BLaER1 (cell line): Measurements from ENCODE around the gene ARIH2.

Experiments used
- H3K27ac ChIP-seq: shearing (Covaris generic); formaldehyde crosslinking; 2 replicates; pipeline ENCODE4 v1.8.1; 2022
- H3K27me3 ChIP-seq: shearing (Covaris generic); formaldehyde crosslinking; 2 replicates; pipeline ENCODE4 v1.8.1; 2022
- H3K36me3 ChIP-seq: shearing (Covaris generic); formaldehyde crosslinking; 2 replicates; pipeline ENCODE4 v1.8.1; 2022
- H3K4me1 ChIP-seq: shearing (Covaris generic); formaldehyde crosslinking; 2 replicates; pipeline ENCODE4 v1.8.1; 2022
- H3K4me2 ChIP-seq: shearing (Covaris generic); formaldehyde crosslinking; 2 replicates; pipeline ENCODE4 v1.8.1; 2022
- H3K4me3 ChIP-seq: shearing (Covaris generic); formaldehyde crosslinking; 2 replicates; pipeline ENCODE4 v1.8.1; 2022
- H3K9ac ChIP-seq: shearing (Covaris generic); formaldehyde crosslinking; 2 replicates; pipeline ENCODE4 v1.8.1; 2022
- H3K9me3 ChIP-seq: shearing (Covaris generic); formaldehyde crosslinking; 2 replicates; pipeline ENCODE4 v1.8.1; 2022
- H4K20me1 ChIP-seq: shearing (Covaris generic); formaldehyde crosslinking; 2 replicates; pipeline ENCODE4 v1.8.1; 2022
- Cebpa-rat ChIP-seq: shearing (Covaris generic); IDR thresholded peaks from 2 replicates; pipeline ENCODE4 v1.8.1; 2022

The ARIH2 gene

DNA sequence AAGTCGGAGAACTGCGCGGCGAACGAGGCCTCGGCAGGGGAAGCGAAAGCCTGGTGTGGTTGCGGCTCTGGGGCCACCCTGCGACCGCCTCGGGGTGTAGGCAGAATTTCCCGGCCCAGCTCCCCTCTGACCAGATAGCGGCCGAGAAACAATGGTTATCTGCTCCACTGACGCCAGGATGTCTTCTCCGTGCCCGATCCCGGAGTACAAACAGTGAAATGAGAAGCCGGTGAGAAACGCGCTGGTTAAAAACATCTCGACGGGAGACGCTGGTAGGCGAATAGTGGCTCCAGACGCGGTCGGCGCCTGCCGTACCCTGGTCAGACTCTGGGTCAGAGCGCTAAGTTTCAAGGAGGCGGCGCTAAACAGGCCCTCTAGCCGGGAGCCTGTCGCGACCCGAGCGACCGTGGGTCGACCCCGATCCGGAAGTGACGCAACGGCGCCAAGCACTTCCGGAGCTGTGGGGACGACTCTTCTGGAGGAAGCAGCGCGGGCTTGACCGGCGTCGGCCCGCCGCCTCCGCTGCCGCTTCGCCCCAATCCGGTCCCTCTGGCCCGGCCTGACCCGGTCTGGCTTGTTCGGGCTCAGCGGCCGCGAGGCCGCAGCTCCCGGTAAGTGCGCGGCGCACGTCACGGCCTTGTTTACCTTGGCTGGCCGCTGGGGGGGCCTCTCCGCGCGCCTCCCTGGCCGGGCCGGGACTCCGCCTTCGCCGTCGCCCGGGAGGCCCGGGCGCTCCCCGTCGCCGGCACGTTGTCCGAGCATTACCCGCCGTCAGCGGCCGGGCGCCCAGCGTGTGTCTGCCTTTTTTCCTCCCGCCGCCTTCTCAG is at the start of gene ARIH2:
ARIH2 (plus strand) TSS at position 455 of the 827 bp plus-strand sequence. CDS start 8,717 bp downstream, outside the sequence.
- Histone ChIP-seq H3K27ac (peak within 1 kb of the TSS; percentile 96), H3K9me3 (no peaks in the 10 kb centered on the region), H3K9ac (peak within 1 kb of the TSS; percentile 93), H3K4me3 (peak within 1 kb of the TSS; percentile 93), H3K27me3 (no peaks in the 10 kb centered on the region), H3K4me2 (peak within 1 kb of the TSS; percentile 86), H3K36me3 (peaks cover 21% of the 10 kb centered on the region), H3K4me1 (peaks cover 31% of the 10 kb centered on the region), H4K20me1 (peaks cover 49% of the 10 kb centered on the region)
- peak; percentile 78 for TF ChIP-seq Cebpa-rat

DNA sequence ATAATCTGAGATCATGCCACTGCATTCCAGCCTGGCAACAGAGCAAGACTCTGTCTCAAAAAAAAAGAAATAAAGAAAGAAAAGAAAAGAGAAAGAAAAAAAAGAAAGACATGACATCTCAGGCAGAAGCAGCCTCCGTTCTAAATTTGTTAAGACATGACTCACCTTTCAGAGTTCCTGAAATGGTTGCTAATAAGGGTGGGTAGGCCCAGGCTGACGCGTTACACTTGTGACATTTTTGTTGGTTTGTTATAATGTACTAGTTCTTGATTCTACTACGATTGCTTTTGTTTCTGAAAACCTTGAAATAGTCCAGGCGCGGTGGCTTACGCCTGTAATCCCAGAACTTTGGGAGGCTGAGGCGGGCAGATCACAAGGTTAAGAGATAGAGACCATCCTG is 41.0 kb upstream of the ARIH2 start:
- Histone ChIP-seq H4K20me1 (no peaks in the 10 kb centered on the region), H3K4me2 (no peak overlapping the region), H3K27ac (no peak overlapping the region), H3K4me1 (no peaks in the 10 kb centered on the region), H3K9ac (no peak overlapping the region), H3K27me3 (no peaks in the 10 kb centered on the region), H3K4me3 (no peak overlapping the region), H3K36me3 (peaks cover 33% of the 10 kb centered on the region), H3K9me3 (no peaks in the 10 kb centered on the region)
- no peak for TF ChIP-seq Cebpa-rat

DNA sequence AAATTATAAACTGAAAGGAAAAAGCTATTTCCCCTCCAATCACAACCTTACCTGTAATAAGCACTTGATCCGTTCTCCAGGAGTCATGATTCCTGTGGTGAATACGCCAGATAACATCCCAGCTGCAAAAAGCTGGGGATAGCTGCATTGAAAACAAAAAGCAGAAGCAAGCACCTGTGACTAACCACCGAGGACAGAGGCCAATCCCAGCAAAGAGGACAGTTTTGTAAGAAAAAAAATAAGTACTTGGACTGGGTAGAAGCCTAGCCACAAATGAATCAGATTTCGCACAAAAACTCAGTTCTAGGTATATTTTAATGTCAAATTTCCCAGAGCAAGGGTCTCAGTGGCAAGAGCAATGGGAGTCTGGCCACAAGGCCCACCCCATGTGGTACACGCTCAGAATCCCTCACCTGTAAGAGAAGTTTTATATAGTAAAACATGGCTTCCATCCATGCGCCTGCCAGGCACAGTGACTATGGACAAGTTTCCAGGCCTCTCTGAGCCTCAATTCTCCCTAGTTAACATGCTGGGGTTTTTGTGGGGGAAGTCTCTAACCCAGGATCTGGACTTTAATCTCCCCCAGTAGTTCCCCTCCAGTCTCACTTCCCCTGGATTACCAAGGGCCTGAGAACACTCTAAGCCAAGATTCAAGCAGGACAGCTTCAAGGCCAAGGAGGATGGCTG is 39.2 kb upstream of the ARIH2 start:
- Histone ChIP-seq H4K20me1 (no peaks in the 10 kb centered on the region), H3K27ac (no peak overlapping the region), H3K4me1 (no peaks in the 10 kb centered on the region), H3K36me3 (peaks cover 41% of the 10 kb centered on the region), H3K4me2 (no peak overlapping the region), H3K9ac (no peak overlapping the region), H3K4me3 (no peak overlapping the region), H3K27me3 (no peaks in the 10 kb centered on the region), H3K9me3 (no peaks in the 10 kb centered on the region)
- TF ChIP-seq Cebpa-rat, result no peak

DNA sequence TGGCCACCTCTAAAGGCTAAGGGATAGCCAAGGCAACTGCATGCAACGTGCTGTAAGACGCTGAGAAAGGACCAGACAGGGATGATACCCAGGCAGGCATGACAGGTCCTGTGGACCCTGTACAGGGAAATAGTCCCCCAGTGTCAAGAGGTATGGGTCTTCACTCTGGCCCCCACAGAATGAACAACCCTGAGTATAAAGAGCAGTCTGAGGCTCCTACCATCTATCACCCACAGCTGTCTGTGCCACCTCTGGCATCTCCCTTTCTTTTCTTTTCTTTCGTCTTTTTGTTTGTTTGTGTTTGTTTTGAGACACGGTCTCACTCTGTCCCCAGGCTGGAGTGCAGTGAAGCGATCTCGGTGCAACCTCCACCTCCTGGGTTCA is 38.7 kb upstream of the ARIH2 start:
- no peaks in the 10 kb centered on the region for H3K4me1 ChIP-seq
- no peaks in the 10 kb centered on the region for H3K9me3 ChIP-seq
- no peaks in the 10 kb centered on the region for H3K27me3 ChIP-seq
- TF ChIP-seq Cebpa-rat, result no peak
- no peak overlapping the region for H3K27ac ChIP-seq
- no peak overlapping the region for H3K4me3 ChIP-seq
- peaks cover 43% of the 10 kb centered on the region for H3K36me3 ChIP-seq
- H3K4me2 ChIP-seq, result no peak overlapping the region
- no peaks in the 10 kb centered on the region for H4K20me1 ChIP-seq
- H3K9ac ChIP-seq, result no peak overlapping the region

DNA sequence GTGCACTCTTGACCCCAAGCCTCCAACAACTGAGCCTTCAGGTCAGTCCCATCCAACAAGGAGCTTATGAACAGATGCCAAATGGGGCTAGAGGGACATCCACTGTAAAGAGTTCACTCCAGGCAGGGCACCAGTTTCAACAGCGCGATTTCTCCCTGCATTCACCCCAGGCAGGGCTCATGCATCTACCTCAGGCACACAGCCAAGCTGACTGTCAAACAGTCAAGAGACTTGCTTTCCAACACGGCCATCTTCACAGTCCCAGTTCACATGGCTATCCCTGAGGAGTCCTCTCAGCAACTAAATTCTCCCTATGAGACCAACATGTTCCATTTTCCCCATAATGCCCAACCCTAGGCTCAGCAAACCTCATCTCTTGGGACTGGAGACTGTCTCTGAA is 37.6 kb upstream of the ARIH2 start:
- no peaks in the 10 kb centered on the region for H4K20me1 ChIP-seq
- no peak overlapping the region for H3K4me2 ChIP-seq
- no peaks in the 10 kb centered on the region for H3K4me1 ChIP-seq
- no peak overlapping the region for H3K9ac ChIP-seq
- no peak overlapping the region for H3K4me3 ChIP-seq
- no peaks in the 10 kb centered on the region for H3K9me3 ChIP-seq
- no peak for TF ChIP-seq Cebpa-rat
- H3K27me3 ChIP-seq, result no peaks in the 10 kb centered on the region
- H3K27ac ChIP-seq, result no peak overlapping the region
- H3K36me3 ChIP-seq, result peaks cover 49% of the 10 kb centered on the region

DNA sequence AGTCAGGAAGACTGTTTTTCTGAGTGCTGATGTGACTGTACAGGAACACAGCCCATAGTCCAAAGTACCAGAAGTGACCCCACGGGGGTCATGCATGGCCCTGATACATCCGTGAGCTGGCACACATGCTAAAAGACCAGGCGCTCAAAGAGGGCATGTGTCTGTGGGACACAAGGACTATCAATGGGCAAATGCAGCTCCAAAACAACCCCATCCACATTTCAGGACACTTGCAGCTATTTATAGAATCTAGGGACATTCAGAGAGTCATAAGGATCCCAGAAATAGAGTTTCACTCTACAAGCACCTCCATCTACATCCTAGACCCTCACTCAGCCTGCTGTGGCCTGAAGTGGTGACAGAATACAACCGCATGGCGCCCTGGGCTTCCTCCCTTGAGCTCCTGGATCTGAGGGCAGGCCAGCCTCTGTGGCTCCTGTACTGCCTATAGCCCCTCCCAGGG is 37.0 kb upstream of the ARIH2 start:
- Histone ChIP-seq H3K4me2 (no peak overlapping the region), H3K9ac (no peak overlapping the region), H3K36me3 (peaks cover 51% of the 10 kb centered on the region), H3K27ac (no peak overlapping the region), H3K27me3 (no peaks in the 10 kb centered on the region), H3K4me3 (no peak overlapping the region), H3K9me3 (no peaks in the 10 kb centered on the region), H4K20me1 (no peaks in the 10 kb centered on the region), H3K4me1 (no peaks in the 10 kb centered on the region)
- no peak for TF ChIP-seq Cebpa-rat

DNA sequence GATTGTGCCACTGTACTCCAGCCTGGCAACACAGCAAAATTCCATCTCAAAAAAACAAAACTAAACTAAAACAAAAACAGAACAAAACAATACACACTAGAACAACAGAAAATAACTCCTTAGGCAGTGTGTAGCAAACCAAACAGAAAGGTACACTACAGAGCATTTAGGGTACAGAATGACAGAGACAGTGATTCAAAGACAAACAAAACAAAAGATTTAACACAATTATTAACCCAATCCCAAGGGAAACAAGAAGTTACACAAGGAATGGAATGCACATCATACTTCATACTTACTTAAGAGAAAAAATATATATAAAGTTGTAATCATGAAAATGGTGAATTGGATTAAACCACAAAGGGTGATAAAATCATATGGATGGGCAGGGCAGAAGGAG is 32.9 kb upstream of the ARIH2 start:
- no peak for TF ChIP-seq Cebpa-rat
- Histone ChIP-seq H3K27me3 (no peaks in the 10 kb centered on the region), H4K20me1 (no peaks in the 10 kb centered on the region), H3K27ac (no peak overlapping the region), H3K36me3 (peaks cover 39% of the 10 kb centered on the region), H3K4me2 (no peak overlapping the region), H3K9ac (no peak overlapping the region), H3K4me3 (no peak overlapping the region), H3K9me3 (no peaks in the 10 kb centered on the region), H3K4me1 (no peaks in the 10 kb centered on the region)

DNA sequence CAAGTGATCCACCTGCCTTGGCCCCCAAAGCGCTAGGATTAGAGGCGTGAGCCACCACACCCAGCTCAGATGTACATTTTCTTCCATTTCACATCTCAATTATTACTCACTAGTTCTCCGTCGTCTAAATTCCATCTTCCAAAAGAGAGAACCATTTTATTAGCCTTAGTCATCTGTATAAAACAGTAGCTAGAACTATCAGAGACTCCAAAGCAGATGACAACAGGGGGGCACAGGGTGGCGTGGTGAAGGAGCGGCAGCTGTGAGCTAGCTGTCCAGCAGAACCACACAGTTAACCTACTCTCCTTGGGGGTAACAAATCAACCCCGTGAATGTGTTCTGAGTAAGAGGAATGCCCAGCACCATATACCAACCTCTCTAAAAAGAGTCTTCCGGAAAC is 27.0 kb upstream of the ARIH2 start:
- H3K9me3 ChIP-seq, result no peaks in the 10 kb centered on the region
- H3K36me3 ChIP-seq, result peaks cover 26% of the 10 kb centered on the region
- H3K4me1 ChIP-seq, result peaks cover 14% of the 10 kb centered on the region
- no peak overlapping the region for H3K4me3 ChIP-seq
- H3K27me3 ChIP-seq, result no peaks in the 10 kb centered on the region
- no peak for TF ChIP-seq Cebpa-rat
- no peak overlapping the region for H3K27ac ChIP-seq
- no peaks in the 10 kb centered on the region for H4K20me1 ChIP-seq
- H3K4me2 ChIP-seq, result no peak overlapping the region
- no peak overlapping the region for H3K9ac ChIP-seq

DNA sequence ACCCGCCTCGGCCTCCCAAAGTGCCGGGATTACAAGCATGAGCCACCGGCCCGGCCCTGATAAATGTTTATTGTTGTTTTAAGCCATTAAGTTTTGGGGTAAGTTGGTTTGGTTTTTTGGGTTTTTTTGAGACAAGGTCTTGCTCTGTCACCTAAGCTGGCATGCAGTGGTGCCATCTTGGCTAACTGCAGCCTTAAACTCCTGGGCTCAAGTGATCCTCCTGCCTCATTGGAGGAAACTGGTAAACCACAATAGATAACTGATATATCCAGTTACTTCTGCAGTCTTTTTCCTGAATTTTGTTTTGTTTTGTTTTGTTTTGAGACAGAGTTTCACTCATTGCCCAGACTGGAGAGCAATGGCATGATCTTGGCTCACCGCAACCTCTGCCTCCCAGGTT is 24.1 kb upstream of the ARIH2 start:
- Histone ChIP-seq H4K20me1 (no peaks in the 10 kb centered on the region), H3K27ac (no peak overlapping the region), H3K4me3 (no peak overlapping the region), H3K4me2 (peak overlapping the region; percentile 47), H3K27me3 (no peaks in the 10 kb centered on the region), H3K9me3 (no peaks in the 10 kb centered on the region), H3K36me3 (peaks cover 14% of the 10 kb centered on the region), H3K9ac (no peak overlapping the region), H3K4me1 (peaks cover 39% of the 10 kb centered on the region)
- no peak for TF ChIP-seq Cebpa-rat

DNA sequence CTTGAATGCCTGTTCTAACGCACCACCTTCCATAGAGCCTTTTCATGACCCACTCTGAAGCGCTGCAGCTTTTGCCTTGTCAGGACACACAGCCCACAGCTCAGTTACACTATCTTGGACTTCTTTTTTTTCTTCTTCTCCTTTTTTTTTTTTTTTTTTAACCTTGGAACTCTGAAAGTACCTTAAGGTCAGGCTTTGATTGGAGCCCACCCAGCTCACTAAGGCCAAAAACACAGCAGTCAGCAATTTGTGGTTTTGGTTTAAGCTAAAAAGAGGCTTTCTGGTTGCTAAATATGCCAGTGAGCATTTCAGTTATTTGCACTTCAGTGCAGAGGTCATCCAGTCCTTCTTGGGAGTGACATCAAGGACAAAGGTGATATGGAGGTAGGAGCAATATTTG is 21.7 kb upstream of the ARIH2 start:
- Histone ChIP-seq H3K27ac (no peak overlapping the region), H3K27me3 (no peaks in the 10 kb centered on the region), H3K4me1 (peaks cover 41% of the 10 kb centered on the region), H3K36me3 (peaks cover 2% of the 10 kb centered on the region; the same call in 1 of the 2 replicates), H3K4me3 (no peak overlapping the region), H3K9ac (no peak overlapping the region), H3K9me3 (no peaks in the 10 kb centered on the region), H3K4me2 (peak overlapping the region; percentile 34; the same call in 1 of the 2 replicates), H4K20me1 (no peaks in the 10 kb centered on the region)
- no peak for TF ChIP-seq Cebpa-rat
